Measurements from ENCODE around the gene TENM4.

The TENM4 gene

DNA sequence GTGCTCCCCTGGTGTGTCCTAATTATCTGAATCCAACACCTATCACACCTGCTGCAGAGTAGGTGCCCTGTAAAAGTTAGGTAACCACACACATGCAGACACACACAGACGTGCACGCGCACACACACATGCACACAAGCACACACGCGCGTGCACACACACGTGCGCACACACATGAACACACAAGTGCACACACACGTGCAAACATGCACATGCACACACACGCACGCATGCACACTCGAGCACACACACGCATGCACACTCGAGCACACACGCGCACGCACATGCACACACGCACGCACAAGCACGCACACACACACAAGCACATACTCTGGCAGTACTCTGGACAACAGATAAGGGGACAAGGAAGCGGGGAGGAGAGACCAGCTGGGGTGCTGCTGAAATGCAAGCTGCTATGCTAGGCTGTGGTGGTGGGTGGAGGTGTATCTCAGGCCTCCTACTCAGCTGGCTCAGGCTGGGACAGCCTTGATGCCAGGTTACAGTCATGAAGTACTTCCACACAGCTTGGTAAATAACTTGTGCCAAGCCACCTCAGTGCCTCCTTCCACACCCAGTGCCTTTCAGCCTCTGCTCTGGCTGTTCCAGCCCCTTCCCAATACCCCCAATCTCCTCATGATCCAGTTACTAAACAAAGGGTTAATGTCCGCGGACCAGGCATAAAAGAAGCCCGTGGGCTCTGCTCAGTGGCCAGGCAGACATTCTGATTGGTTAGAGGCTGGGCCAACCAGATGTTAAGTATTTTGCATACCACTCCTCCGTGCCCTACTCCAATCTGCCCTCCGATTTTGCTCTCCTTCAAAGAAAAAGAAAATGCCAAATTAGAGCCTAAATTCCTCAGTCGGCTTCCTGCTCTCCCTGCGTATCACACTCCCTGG is 374.1 kb downstream of the TENM4 start:
- no peak for TF ChIP-seq TAF1 (IDR thresholded peaks at IDR 0.05; ENCODE audit: low read depth)
- no peak for TF ChIP-seq EP300 (IDR thresholded peaks at IDR 0.05; ENCODE audit: borderline replicate concordance)
- no peak for TF ChIP-seq CREB1 (IDR thresholded peaks at IDR 0.05; ENCODE audit: low read depth)
- TF ChIP-seq, protein P1, sequence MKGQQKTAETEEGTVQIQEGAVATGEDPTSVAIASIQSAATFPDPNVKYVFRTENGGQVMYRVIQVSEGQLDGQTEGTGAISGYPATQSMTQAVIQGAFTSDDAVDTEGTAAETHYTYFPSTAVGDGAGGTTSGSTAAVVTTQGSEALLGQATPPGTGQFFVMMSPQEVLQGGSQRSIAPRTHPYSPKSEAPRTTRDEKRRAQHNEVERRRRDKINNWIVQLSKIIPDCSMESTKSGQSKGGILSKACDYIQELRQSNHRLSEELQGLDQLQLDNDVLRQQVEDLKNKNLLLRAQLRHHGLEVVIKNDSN (IDR thresholded peaks at IDR 0.05), result no peak
- TF ChIP-seq MAX (IDR thresholded peaks at IDR 0.05), result no peak
- no peak for TF ChIP-seq RAD21 (IDR thresholded peaks at IDR 0.05; ENCODE audit: low read depth)
- no peak for TF ChIP-seq CEBPB (IDR thresholded peaks at IDR 0.05)

DNA sequence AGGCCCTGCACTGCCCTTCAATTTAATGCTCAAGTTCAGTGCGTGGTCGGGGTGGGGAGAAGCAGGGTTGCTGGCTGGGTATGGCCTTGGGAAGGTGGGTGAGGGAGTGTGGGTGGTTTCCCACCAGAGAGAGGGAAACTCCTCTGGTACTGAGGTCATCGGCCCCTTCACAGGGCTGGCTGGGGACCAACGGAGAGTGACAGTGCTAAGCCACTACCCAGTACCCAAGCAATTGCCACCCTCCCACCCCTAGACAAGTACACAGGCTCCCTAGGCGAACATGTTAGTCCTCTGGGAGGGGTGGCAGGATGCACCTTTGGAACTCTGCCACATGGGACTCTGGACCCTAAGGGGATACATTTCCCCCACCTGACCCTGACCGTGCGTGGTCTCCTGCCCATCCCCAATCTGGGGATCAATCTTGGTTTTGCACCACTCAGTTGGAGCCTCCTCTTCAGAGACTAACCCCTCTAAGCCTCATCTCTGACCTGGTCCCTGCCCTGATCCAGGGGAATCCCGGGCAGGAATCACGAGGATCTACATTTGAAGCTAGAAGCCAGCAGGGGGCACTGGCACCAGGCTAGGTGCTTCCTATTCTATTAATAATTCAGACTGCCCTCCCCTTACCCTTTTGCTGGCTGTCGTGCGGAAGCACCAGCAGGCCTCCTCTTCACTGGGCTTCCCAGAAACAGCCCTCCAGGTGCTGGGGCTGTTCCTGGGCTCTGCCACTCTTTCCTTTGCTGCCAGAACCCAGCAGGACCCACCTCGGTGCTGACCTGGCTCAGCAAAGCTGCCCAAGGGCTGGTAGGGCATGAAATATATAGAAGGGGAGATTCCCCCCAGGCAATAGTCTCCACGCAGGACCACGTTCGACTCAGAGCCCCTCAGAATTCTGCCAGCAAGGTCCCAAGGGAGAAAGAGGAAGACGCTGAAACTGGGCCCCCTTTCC is 377.7 kb downstream of the TENM4 start:
- TF ChIP-seq TCF12 (IDR thresholded peaks at IDR 0.05; ENCODE audit: low read depth) (no peak), MAX (IDR thresholded peaks at IDR 0.05) (no peak), TAF1 (IDR thresholded peaks at IDR 0.05; ENCODE audit: low read depth) (no peak), EGR1 (IDR thresholded peaks at IDR 0.05) (no peak), NFIC (IDR thresholded peaks at IDR 0.05) (no peak), EP300 (IDR thresholded peaks at IDR 0.05; ENCODE audit: borderline replicate concordance) (no peak), RAD21 (IDR thresholded peaks at IDR 0.05; ENCODE audit: low read depth) (no peak; the same call in 1 of the 2 replicates), FOXM1 (IDR thresholded peaks at IDR 0.05; ENCODE audit: borderline replicate concordance, low read depth) (no peak), TEAD4 (IDR thresholded peaks at IDR 0.05) (no peak), ZBTB7A (IDR thresholded peaks at IDR 0.05; ENCODE audit: low read depth) (no peak), YY1 (IDR thresholded peaks at IDR 0.05; ENCODE audit: low read depth) (no peak), CREB1 (IDR thresholded peaks at IDR 0.05; ENCODE audit: low read depth) (no peak), CEBPB (IDR thresholded peaks at IDR 0.05) (no peak)
- TF ChIP-seq, protein P2, sequence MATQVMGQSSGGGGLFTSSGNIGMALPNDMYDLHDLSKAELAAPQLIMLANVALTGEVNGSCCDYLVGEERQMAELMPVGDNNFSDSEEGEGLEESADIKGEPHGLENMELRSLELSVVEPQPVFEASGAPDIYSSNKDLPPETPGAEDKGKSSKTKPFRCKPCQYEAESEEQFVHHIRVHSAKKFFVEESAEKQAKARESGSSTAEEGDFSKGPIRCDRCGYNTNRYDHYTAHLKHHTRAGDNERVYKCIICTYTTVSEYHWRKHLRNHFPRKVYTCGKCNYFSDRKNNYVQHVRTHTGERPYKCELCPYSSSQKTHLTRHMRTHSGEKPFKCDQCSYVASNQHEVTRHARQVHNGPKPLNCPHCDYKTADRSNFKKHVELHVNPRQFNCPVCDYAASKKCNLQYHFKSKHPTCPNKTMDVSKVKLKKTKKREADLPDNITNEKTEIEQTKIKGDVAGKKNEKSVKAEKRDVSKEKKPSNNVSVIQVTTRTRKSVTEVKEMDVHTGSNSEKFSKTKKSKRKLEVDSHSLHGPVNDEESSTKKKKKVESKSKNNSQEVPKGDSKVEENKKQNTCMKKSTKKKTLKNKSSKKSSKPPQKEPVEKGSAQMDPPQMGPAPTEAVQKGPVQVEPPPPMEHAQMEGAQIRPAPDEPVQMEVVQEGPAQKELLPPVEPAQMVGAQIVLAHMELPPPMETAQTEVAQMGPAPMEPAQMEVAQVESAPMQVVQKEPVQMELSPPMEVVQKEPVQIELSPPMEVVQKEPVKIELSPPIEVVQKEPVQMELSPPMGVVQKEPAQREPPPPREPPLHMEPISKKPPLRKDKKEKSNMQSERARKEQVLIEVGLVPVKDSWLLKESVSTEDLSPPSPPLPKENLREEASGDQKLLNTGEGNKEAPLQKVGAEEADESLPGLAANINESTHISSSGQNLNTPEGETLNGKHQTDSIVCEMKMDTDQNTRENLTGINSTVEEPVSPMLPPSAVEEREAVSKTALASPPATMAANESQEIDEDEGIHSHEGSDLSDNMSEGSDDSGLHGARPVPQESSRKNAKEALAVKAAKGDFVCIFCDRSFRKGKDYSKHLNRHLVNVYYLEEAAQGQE (IDR thresholded peaks at IDR 0.05; ENCODE audit: low read depth), result no peak
- TF ChIP-seq, protein P1 (IDR thresholded peaks at IDR 0.05), result no peak

GRCh38 chr11:79060081-79060953 is 380.5 kb downstream of the TENM4 start:
- TF ChIP-seq CREB1 (IDR thresholded peaks at IDR 0.05; ENCODE audit: low read depth), result no peak
- TF ChIP-seq MAX (IDR thresholded peaks at IDR 0.05), result no peak
- TF ChIP-seq ZBTB7A (IDR thresholded peaks at IDR 0.05; ENCODE audit: low read depth), result no peak
- no peak for TF ChIP-seq FOXM1 (IDR thresholded peaks at IDR 0.05; ENCODE audit: borderline replicate concordance, low read depth)
- TF ChIP-seq TAF1 (IDR thresholded peaks at IDR 0.05; ENCODE audit: low read depth), result no peak
- TF ChIP-seq TEAD4 (IDR thresholded peaks at IDR 0.05), result no peak
- no peak for TF ChIP-seq EP300 (IDR thresholded peaks at IDR 0.05; ENCODE audit: borderline replicate concordance)
- TF ChIP-seq YY1 (IDR thresholded peaks at IDR 0.05; ENCODE audit: low read depth), result no peak
- TF ChIP-seq, protein P1 (IDR thresholded peaks at IDR 0.05), result no peak
- TF ChIP-seq NFIC (IDR thresholded peaks at IDR 0.05), result no peak
- TF ChIP-seq RAD21 (IDR thresholded peaks at IDR 0.05; ENCODE audit: low read depth), result no peak
- TF ChIP-seq TCF12 (IDR thresholded peaks at IDR 0.05; ENCODE audit: low read depth), result no peak
- TF ChIP-seq, protein P2 (IDR thresholded peaks at IDR 0.05; ENCODE audit: low read depth), result no peak
- TF ChIP-seq CEBPB (IDR thresholded peaks at IDR 0.05), result no peak
- TF ChIP-seq EGR1 (IDR thresholded peaks at IDR 0.05), result no peak

All from Ishikawa (cell line).